ENCODE results near the gene GRHL1.

Gene GRHL1

DNA sequence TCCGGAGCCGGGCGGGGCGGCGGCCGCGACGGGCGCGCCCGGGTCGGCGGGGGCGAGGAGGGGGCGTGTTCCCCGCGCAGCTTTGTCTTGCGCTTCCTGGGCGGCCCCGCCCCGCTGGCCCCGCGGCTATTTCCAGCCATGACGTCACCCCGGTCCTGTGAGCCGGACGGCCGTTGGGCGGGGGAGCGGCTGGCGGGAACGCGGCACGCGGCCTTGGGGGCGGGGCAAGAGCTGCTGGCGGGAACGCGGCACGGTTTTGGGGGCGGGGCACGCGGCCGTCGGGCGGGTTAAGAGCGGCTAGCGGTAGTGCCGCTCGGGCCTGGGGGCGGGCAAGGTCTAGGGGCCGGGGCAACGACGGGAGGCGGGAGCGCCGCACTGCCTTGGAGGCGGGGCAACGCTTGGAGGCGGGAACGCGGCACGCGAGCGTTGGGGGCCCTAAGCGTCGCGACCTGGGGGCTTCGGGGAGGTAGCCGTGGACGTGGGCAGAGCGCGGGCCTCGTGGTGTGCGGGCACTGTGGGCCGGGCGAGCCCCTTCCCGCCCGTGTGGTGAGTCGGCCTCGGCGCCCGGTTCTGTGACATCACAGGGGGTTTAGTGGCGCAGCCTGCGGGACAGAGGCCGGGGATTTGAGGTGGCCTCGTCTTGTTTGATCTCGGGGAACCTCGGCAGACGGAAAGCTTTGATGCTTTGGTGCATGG lies 92.6 kb downstream of the GRHL1 start:
- peak overlapping the region; percentile 53; the same call in 1 of the 2 replicates for H3K4me3 ChIP-seq (ENCODE audit: low read length)
- H2AFZ ChIP-seq (ENCODE audit: low read length), result no peak overlapping the region
- H3K36me3 ChIP-seq (replicated peaks; ENCODE audit: insufficient read depth, low read length), result no peaks in the 10 kb centered on the region; the same call in none of the 2 replicates
- DNase-seq, result peak; percentile 95
- peak overlapping the region; percentile 71; the same call in 1 of the 2 replicates for H3K27ac ChIP-seq (ENCODE audit: low read length)
- no peaks in the 10 kb centered on the region for H4K20me1 ChIP-seq (ENCODE audit: insufficient read depth, low read length)
- TF ChIP-seq EZH2 (optimal IDR thresholded peaks at IDR 0.05; ENCODE audit: low read depth, low read length) (no peak), EZH2phosphoT487 (IDR thresholded peaks at IDR 0.05; ENCODE audit: low read length) (no peak)
- TF ChIP-seq, protein P1, sequence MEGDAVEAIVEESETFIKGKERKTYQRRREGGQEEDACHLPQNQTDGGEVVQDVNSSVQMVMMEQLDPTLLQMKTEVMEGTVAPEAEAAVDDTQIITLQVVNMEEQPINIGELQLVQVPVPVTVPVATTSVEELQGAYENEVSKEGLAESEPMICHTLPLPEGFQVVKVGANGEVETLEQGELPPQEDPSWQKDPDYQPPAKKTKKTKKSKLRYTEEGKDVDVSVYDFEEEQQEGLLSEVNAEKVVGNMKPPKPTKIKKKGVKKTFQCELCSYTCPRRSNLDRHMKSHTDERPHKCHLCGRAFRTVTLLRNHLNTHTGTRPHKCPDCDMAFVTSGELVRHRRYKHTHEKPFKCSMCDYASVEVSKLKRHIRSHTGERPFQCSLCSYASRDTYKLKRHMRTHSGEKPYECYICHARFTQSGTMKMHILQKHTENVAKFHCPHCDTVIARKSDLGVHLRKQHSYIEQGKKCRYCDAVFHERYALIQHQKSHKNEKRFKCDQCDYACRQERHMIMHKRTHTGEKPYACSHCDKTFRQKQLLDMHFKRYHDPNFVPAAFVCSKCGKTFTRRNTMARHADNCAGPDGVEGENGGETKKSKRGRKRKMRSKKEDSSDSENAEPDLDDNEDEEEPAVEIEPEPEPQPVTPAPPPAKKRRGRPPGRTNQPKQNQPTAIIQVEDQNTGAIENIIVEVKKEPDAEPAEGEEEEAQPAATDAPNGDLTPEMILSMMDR (IDR thresholded peaks at IDR 0.05; ENCODE audit: low read length), result no peak
- no peaks in the 10 kb centered on the region for H3K9me3 ChIP-seq (replicated peaks; ENCODE audit: insufficient read depth, low read length)
- H3F3A ChIP-seq (ENCODE audit: insufficient read depth, low read length), result no peaks in the 10 kb centered on the region; the same call in 1 of the 2 replicates
- H3K9ac ChIP-seq (ENCODE audit: low read length), result peak overlapping the region; percentile 81
- H3K9me2 ChIP-seq (replicated peaks; ENCODE audit: insufficient read depth, low read length), result no peaks in the 10 kb centered on the region
- H3K27me3 ChIP-seq (replicated peaks; ENCODE audit: insufficient read depth, low read length), result no peaks in the 10 kb centered on the region
- peaks cover 17% of the 10 kb centered on the region for H3K79me2 ChIP-seq (ENCODE audit: low read length)
- H3K4me2 ChIP-seq (ENCODE audit: low read depth, low read length), result peak overlapping the region; percentile 67
- H3K4me1 ChIP-seq (ENCODE audit: low read length), result 0 out of 2 replicates have a peak, but pooled peaks cover 3% of the 10 kb centered on the region

DNA sequence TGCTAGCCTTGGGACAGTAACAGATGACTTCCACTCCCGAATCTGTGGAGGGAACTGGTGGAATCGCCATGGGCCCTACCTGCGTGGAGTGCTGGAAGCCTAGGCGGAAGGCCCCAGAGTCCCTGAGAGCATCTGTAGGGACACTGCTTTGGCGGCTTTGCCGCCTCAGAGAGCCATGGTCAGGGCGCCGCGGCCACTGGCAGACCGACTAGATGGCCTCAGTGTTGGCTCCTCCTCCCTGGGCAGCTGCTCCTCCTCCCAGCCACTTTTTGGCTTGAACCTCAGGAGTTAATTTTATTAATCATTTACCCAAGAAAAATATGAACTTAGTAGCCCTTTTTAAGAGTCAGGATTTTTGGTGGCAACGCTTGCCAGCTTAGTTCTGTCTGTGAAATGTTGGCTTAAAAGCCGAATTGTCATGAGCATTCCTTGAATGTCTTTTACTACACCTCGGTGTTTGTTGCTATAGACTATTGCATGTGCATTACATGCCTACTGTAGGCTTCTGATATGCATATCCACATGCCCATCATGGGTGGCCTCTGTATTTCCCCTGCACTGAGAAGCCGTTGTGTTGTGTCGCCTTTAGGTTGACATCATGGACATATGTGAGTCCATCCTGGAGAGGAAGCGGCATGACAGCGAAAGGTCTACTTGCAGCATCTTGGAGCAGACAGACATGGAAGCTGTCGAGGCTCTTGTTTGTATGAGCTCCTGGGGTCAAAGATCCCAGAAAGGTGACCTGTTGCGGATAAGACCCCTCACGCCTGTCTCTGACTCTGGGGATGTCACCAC lies 94.3 kb downstream of the GRHL1 start:
- TF ChIP-seq EZH2phosphoT487 (IDR thresholded peaks at IDR 0.05; ENCODE audit: low read length) (no peak), EZH2 (optimal IDR thresholded peaks at IDR 0.05; ENCODE audit: low read depth, low read length) (no peak)
- TF ChIP-seq, protein P1 (IDR thresholded peaks at IDR 0.05; ENCODE audit: low read length), result no peak
- H3F3A ChIP-seq (ENCODE audit: insufficient read depth, low read length), result no peaks in the 10 kb centered on the region; the same call in 1 of the 2 replicates
- H3K36me3 ChIP-seq (replicated peaks; ENCODE audit: insufficient read depth, low read length), result no peaks in the 10 kb centered on the region; the same call in none of the 2 replicates
- no peak for DNase-seq
- H2AFZ ChIP-seq (ENCODE audit: low read length), result no peak overlapping the region
- H3K4me2 ChIP-seq (ENCODE audit: low read depth, low read length), result no peak overlapping the region
- no peaks in the 10 kb centered on the region for H4K20me1 ChIP-seq (ENCODE audit: insufficient read depth, low read length)
- H3K27me3 ChIP-seq (replicated peaks; ENCODE audit: insufficient read depth, low read length), result no peaks in the 10 kb centered on the region
- no peaks in the 10 kb centered on the region for H3K9me2 ChIP-seq (replicated peaks; ENCODE audit: insufficient read depth, low read length)
- H3K4me3 ChIP-seq (ENCODE audit: low read length), result no peak overlapping the region
- H3K9ac ChIP-seq (ENCODE audit: low read length), result no peak overlapping the region
- no peak overlapping the region for H3K27ac ChIP-seq (ENCODE audit: low read length)
- 0 out of 2 replicates have a peak, but pooled peaks cover 3% of the 10 kb centered on the region for H3K4me1 ChIP-seq (ENCODE audit: low read length)
- H3K9me3 ChIP-seq (replicated peaks; ENCODE audit: insufficient read depth, low read length), result no peaks in the 10 kb centered on the region
- H3K79me2 ChIP-seq (ENCODE audit: low read length), result peaks cover 23% of the 10 kb centered on the region

DNA sequence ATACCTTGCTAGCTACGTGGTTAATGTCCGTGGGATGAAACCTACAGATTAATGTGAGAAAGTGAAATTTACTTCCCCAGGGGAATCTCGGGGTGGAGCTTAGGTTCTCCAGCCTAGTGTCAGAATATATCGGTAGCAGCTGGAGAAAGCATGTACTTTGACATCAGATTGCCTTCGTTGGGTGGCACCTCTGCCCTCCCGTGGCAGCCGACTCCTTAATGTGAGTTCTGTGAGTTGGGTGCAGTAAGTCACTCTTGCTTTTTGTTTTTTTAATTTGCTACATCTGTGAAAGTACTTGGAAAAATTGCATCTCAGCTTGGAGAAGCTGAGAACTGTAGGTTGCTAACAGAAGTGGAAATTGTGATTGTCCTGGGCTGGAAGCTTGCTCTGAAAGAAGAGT lies 95.4 kb downstream of the GRHL1 start:
- Histone ChIP-seq H3K4me2 (ENCODE audit: low read depth, low read length) (no peak overlapping the region), H4K20me1 (ENCODE audit: insufficient read depth, low read length) (no peaks in the 10 kb centered on the region), H3K4me3 (ENCODE audit: low read length) (no peak overlapping the region)

More for the DNA sequence above, 95.4 kb downstream of the GRHL1 start:
- H3K27ac ChIP-seq (ENCODE audit: low read length), result no peak overlapping the region
- H3K9ac ChIP-seq (ENCODE audit: low read length), result no peak overlapping the region
- H3K27me3 ChIP-seq (replicated peaks; ENCODE audit: insufficient read depth, low read length), result no peaks in the 10 kb centered on the region
- H3K79me2 ChIP-seq (ENCODE audit: low read length), result peaks cover 23% of the 10 kb centered on the region
- H2AFZ ChIP-seq (ENCODE audit: low read length), result no peak overlapping the region
- no peaks in the 10 kb centered on the region for H3K9me2 ChIP-seq (replicated peaks; ENCODE audit: insufficient read depth, low read length)
- no peaks in the 10 kb centered on the region for H3K9me3 ChIP-seq (replicated peaks; ENCODE audit: insufficient read depth, low read length)
- TF ChIP-seq EZH2 (optimal IDR thresholded peaks at IDR 0.05; ENCODE audit: low read depth, low read length) (no peak), EZH2phosphoT487 (IDR thresholded peaks at IDR 0.05; ENCODE audit: low read length) (no peak)
- TF ChIP-seq, protein P1 (IDR thresholded peaks at IDR 0.05; ENCODE audit: low read length), result no peak
- 0 out of 2 replicates have a peak, but pooled peaks cover 3% of the 10 kb centered on the region for H3K4me1 ChIP-seq (ENCODE audit: low read length)
- H3K36me3 ChIP-seq (replicated peaks; ENCODE audit: insufficient read depth, low read length), result peaks cover under 1% of the 10 kb centered on the region
- no peak for DNase-seq
- H3F3A ChIP-seq (ENCODE audit: insufficient read depth, low read length), result no peaks in the 10 kb centered on the region; the same call in 1 of the 2 replicates
